Endothelial cell of umbilical vein (primary cell): ENCODE measurements around the gene LAMB3. TPM values are rescaled to one million over a fixed set of nuclear protein-coding genes. Genes with fewer than 3 reads are reported as not detected.

ENCODE experiments used
- BruUV-seq: library from RNA; stranded (reverse); fragments of 400-500 nt; replicated peaks from 2 replicates; lab custom pipeline; 2021; lab: Mats Ljungman, UMichigan
- CTCF ChIA-PET: fragments of 300-600, 350-600 bp; sonication (Branson Sonifier 250); formaldehyde crosslinking; loops from one replicate; lab custom pipeline; 2021; ENCODE audit warnings: antibody characterized with exemption, inconsistent platforms; lab: Charles Lee
- POLR2A ChIA-PET: fragments of 300-600, 350-600 bp; sonication (Branson Sonifier 250); formaldehyde crosslinking; loops from one replicate; lab custom pipeline; 2021; ENCODE audit warnings: antibody characterized with exemption, inconsistent platforms; lab: Charles Lee
- DNase-seq: peaks from one replicate; pipeline ENCODE4 v3.0.0-alpha.2; 2011; ENCODE audit warnings: low read depth, low spot score
- FAIRE-seq: peaks from 2 replicates; lab custom pipeline; 2011; peaks lifted over from hg19 to GRCh38; lab: Jason Lieb, UNC
- H2AFZ ChIP-seq: 2 replicates; pipeline ENCODE4 v1.6.0; 2012; ENCODE audit warnings: low read depth, low read length, control low read depth, inconsistent platforms
- H3K27ac ChIP-seq: 2 replicates; pipeline ENCODE4 v1.5.1; 2011; ENCODE audit warnings: low read depth, mild to moderate bottlenecking, control low read depth, low read length, moderate library complexity; ENCODE audit not compliant: insufficient read depth
- H3K27me3 ChIP-seq, 2 experiments: 2 replicates each; pipeline versions ENCODE4 v1.6.0 to v1.6.1; 2011; ENCODE audit warnings: low read length in 2 of 2, mixed read lengths in 1 of 2; ENCODE audit not compliant: control insufficient read depth in 2 of 2, insufficient read depth in 2 of 2
- H3K36me3 ChIP-seq, 2 experiments: 2 replicates in 1 of 2; 3 replicates in 1 of 2; pipeline ENCODE4 v1.5.1; 2011; ENCODE audit warnings: low read length in 2 of 2, mild to moderate bottlenecking in 1 of 2, moderate library complexity in 1 of 2; ENCODE audit not compliant: control insufficient read depth in 2 of 2, insufficient read depth in 2 of 2; ENCODE audit errors: extremely low read depth in 1 of 2
- H3K4me1 ChIP-seq: 3 replicates; pipeline ENCODE4 v1.5.1; 2011; ENCODE audit warnings: mild to moderate bottlenecking, low read length; ENCODE audit not compliant: control insufficient read depth, insufficient read depth; ENCODE audit errors: extremely low read depth
- H3K4me2 ChIP-seq: 2 replicates; pipeline ENCODE4 v1.6.1; 2011; ENCODE audit warnings: low read length, control low read depth, mixed read lengths; ENCODE audit not compliant: insufficient read depth
- H3K4me3 ChIP-seq, 3 experiments: fragments of 200-600 bp in 1 of 3; sonication (generic), shearing (Covaris generic) in 1 of 3; replicated peaks in 1 of 3; 2 replicates each; pipeline ENCODE4 v1.5.1; 2011 to 2016; ENCODE audit warnings: control low read depth in 3 of 3, low read length in 3 of 3, mild to moderate bottlenecking in 2 of 3, inconsistent platforms in 1 of 3, low read depth in 1 of 3, moderate library complexity in 1 of 3; ENCODE audit not compliant: insufficient read depth in 1 of 3
- H3K79me2 ChIP-seq: 2 replicates; pipeline ENCODE4 v1.6.0; 2012; ENCODE audit warnings: low read length, inconsistent platforms; ENCODE audit not compliant: control insufficient read depth, insufficient read depth
- H3K9ac ChIP-seq: replicated peaks from 2 replicates; pipeline ENCODE3; 2011; ENCODE audit warnings: low read length, control low read depth; ENCODE audit not compliant: insufficient read depth; ENCODE audit errors: extremely low read depth
- H3K9me1 ChIP-seq: replicated peaks from 3 replicates; pipeline ENCODE4 v1.6.0; 2011; ENCODE audit warnings: mild to moderate bottlenecking, low read length; ENCODE audit not compliant: control insufficient read depth, insufficient read depth; ENCODE audit errors: extremely low read depth
- H3K9me3 ChIP-seq: replicated peaks from 2 replicates; pipeline ENCODE4 v1.5.1; 2012; ENCODE audit warnings: low read length, inconsistent platforms; ENCODE audit not compliant: control insufficient read depth, insufficient read depth
- H4K20me1 ChIP-seq: replicated peaks from 2 replicates; pipeline ENCODE3; 2011; ENCODE audit warnings: mild to moderate bottlenecking, low read length; ENCODE audit not compliant: control insufficient read depth, insufficient read depth; ENCODE audit errors: extremely low read depth
- CTCF ChIP-seq, 2 donors: IDR thresholded peaks; 1 replicate in 1 of 2; 2 replicates in 1 of 2; pipeline ENCODE4 v1.5.1; 2011; ENCODE audit warnings: low read length in 2 of 2, mild to moderate bottlenecking in 2 of 2, moderate library complexity in 2 of 2, control low read depth in 1 of 2, inconsistent platforms in 1 of 2, low read depth in 1 of 2; ENCODE audit not compliant: insufficient read depth in 1 of 2; ENCODE audit errors: extremely low read depth in 1 of 2
- EZH2 ChIP-seq: IDR thresholded peaks from 2 replicates; pipeline ENCODE4 v1.6.1; 2012; ENCODE audit warnings: borderline replicate concordance, low read depth, mild to moderate bottlenecking, moderate library complexity, low read length, inconsistent platforms; ENCODE audit not compliant: severe bottlenecking
- FOS ChIP-seq: IDR thresholded peaks from 2 replicates; pipeline ENCODE4 v1.6.1; 2011; ENCODE audit warnings: mild to moderate bottlenecking, low read length, moderate library complexity, borderline replicate concordance; ENCODE audit not compliant: insufficient read depth
- GATA2 ChIP-seq: IDR thresholded peaks from 2 replicates; pipeline ENCODE4 v1.7.0; 2011; ENCODE audit warnings: low read depth, mild to moderate bottlenecking, moderate library complexity, mixed read lengths, low read length; ENCODE audit not compliant: insufficient read length, insufficient read depth
- JUN ChIP-seq: IDR thresholded peaks from 2 replicates; pipeline ENCODE4 v1.6.1; 2011; ENCODE audit warnings: borderline replicate concordance, low read depth; ENCODE audit not compliant: insufficient read length, insufficient read depth
- MYC ChIP-seq: IDR thresholded peaks from one replicate; pipeline ENCODE4 v1.6.1; 2011; ENCODE audit warnings: mild to moderate bottlenecking, low read depth, low read length
- POLR2A ChIP-seq: IDR thresholded peaks from 2 replicates; pipeline ENCODE4 v1.6.1; 2012; ENCODE audit warnings: low read depth, mild to moderate bottlenecking, control low read depth, low read length
- POLR2AphosphoS5 ChIP-seq: IDR thresholded peaks from 2 replicates; pipeline ENCODE4 v1.6.1; 2012; ENCODE audit warnings: low read depth, mild to moderate bottlenecking, control low read depth, low read length, moderate library complexity; ENCODE audit not compliant: insufficient read depth
- dilution Hi-C: fragments of 300-500 bp; cut with MboI; formaldehyde crosslinking; loops from one replicate; pipeline ENCODE4 v1.15.0; 2019; ENCODE audit warnings: low sequenced_read_pairs; ENCODE audit not compliant: extremely low pct_ligation_motif_present
- intact Hi-C: fragments of 100-400 bp; cut with micrococcal nuclease; formaldehyde crosslinking; loops from one replicate; pipeline ENCODE4 v1.10.0; 2022
- polyA plus RNA-seq, 4 experiments: library from polyadenylated mRNA; depleted of rRNA in 3 of 4; stranded (reverse) in 3 of 4; unstranded in 1 of 4; fragments of >200 nt; gene quantifications; 2 replicates each; pipeline versions ENCODE4 v1.2.1 to v1.2.3, GENCODE V29; 2011 to 2012; ENCODE audit warnings: missing spikeins in 1 of 4
- total RNA-seq: library from RNA; stranded (reverse); gene quantifications from 2 replicates; pipeline ENCODE4 v1.2.3, GENCODE V29; 2021
- TF ChIP-seq, protein P1 (sequence below): IDR thresholded peaks from 2 replicates; pipeline ENCODE4 v1.6.1; 2011; ENCODE audit not compliant: insufficient read depth, insufficient read length

The LAMB3 gene
- total and polyA plus RNA-seq, 2 donors (not counting 3 experiments of a cell fraction or from before 2014, with no cell fraction given) = 2.6 to 3.1 TPM

DNA sequence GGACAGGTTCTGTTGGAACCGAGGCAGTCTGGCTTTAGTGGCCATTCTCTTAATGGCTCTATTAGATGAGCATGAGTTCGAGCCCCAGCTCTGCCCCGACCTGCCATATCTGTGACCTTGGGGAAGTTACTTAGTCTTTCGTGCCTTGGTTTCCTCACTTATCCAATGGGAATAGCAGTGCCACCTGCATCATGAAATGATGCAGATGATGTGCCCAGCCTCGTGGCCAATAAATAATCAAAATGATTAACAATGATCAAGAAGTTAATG is 38.1 kb downstream of the LAMB3 start:
- CTCF ChIA-PET = interaction anchor here (1.1 kb wide), 1 partner anchor 23 kb away, joined by 4 read pairs; no protein-coding TSS in a partner anchor
- POLR2A ChIA-PET = no interaction called here

GRCh38 chr1:209613400-209614150 is 38.6 kb downstream of the LAMB3 start:
- Histone ChIP-seq H3K36me3 (no peaks in the 10 kb centered on the region), H3K9me1 (no peaks in the 10 kb centered on the region), H3K79me2 (no peaks in the 10 kb centered on the region), H3K4me1 (no peaks in the 10 kb centered on the region), H3K27me3 (no peaks in the 10 kb centered on the region), H4K20me1 (no peaks in the 10 kb centered on the region), H3K4me3 (no peak overlapping the region), H3K9ac (no peak overlapping the region), H2AFZ (no peak overlapping the region), H3K9me3 (no peaks in the 10 kb centered on the region), H3K27ac (no peak overlapping the region), H3K4me2 (no peak overlapping the region)
- no peak for FAIRE-seq
- intact Hi-C loops (no loop called here), dilution Hi-C loops (no loop called here)
- CTCF ChIA-PET = interaction anchor here (1.0 to 1.7 kb wide), 3 partner anchors 9 to 23 kb away, joined by 3 to 4 read pairs (median 4); no protein-coding TSS in a partner anchor
- TF ChIP-seq EZH2 (no peak), JUN (no peak), GATA2 (no peak), MYC (no peak), FOS (no peak), CTCF (IDR thresholded peaks at IDR 0.05; ENCODE audit: extremely low read depth in 1 of 2, insufficient read depth in 1 of 2, low read depth in 1 of 2, low read length in 2 of 2) (no peak), POLR2AphosphoS5 (no peak), POLR2A (no peak)
- TF ChIP-seq, protein P1, sequence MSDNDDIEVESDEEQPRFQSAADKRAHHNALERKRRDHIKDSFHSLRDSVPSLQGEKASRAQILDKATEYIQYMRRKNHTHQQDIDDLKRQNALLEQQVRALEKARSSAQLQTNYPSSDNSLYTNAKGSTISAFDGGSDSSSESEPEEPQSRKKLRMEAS = no peak
- no peak for DNase-seq
- POLR2A ChIA-PET = no interaction called here
- no TSS peak for BruUV-seq

More for the DNA sequence above, 38.1 kb downstream of the LAMB3 start:
- H3K9me3 ChIP-seq = no peaks in the 10 kb centered on the region
- H3K4me1 ChIP-seq = no peaks in the 10 kb centered on the region
- no peaks in the 10 kb centered on the region for H3K27me3 ChIP-seq
- H3K9ac ChIP-seq = no peak overlapping the region
- dilution Hi-C loops = no loop called here
- DNase-seq = no peak
- H3K36me3 ChIP-seq = no peaks in the 10 kb centered on the region
- no peaks in the 10 kb centered on the region for H3K9me1 ChIP-seq
- no peak overlapping the region for H3K4me3 ChIP-seq
- FAIRE-seq = no peak
- BruUV-seq = no TSS peak
- no peak overlapping the region for H2AFZ ChIP-seq
- H3K4me2 ChIP-seq = no peak overlapping the region
- no peak for TF ChIP-seq GATA2
- no peak for TF ChIP-seq MYC
- no peak for TF ChIP-seq EZH2
- TF ChIP-seq, protein P1 = no peak
- intact Hi-C loops = no loop called here
- H3K79me2 ChIP-seq = no peaks in the 10 kb centered on the region
- no peak overlapping the region for H3K27ac ChIP-seq
- no peaks in the 10 kb centered on the region for H4K20me1 ChIP-seq
